DMS79 treated with DMSO at 0.1 percent for 48 hours (cell line): Measurements from ENCODE around the gene IL3RA.
"Not testable (repeated sequence)": the region's sequence is repeated elsewhere in the genome, so short reads cannot be mapped to it uniquely, and the experiment has no call there.

Experiments used
- DNase-seq: peaks from one replicate; lab custom pipeline; 2025; lab: John Stamatoyannopoulos, UW

Gene IL3RA

DNA sequence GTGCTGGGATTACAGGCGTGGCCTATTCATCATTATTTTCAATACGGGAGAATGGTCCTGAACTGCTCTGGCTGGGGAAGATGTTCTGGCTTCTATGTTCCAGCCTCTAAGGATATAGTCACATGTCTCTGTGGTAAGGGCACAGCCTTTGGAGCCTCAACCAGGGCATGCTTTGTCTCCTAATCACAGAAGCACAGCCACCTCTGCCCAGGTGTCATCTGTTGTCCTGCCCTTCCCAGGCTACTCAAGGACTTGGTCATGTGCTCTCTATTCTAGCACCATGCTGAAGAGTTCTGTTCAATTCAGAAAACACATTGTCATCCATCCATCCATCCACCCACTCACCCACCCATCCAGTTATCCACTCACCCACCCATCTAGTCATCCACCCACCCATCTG is 86.6 kb downstream of the IL3RA start:
- no peak for DNase-seq

DNA sequence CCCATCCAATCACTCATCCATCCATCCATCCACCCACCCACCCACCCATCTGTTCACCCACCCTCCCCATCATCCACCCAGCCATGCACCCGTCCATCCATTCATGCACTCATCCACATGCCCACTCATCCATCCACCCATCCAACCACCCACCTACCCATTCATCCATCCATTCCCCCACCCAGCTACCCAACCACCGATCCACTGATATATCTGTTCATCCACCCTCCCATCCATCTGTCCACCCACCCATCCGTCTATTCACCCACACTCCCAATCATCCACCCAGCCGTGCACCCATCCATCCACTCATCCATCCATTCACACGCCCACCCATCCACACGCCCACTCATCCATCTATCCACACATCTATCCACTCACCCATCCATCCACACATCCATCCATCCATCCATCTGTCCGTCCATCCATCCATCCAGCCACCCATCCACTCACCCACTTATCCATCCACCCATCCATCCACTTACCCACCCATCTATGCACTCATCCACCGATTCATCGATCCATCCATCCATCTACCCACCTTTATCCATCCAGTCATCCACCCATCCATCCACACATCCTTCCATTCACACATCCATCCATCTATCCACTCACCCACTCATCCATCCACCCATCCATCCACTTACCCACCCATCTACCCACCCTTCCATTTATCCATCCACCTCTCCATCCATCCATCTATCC is 87.7 kb downstream of the IL3RA start:
- no peak for DNase-seq

DNA sequence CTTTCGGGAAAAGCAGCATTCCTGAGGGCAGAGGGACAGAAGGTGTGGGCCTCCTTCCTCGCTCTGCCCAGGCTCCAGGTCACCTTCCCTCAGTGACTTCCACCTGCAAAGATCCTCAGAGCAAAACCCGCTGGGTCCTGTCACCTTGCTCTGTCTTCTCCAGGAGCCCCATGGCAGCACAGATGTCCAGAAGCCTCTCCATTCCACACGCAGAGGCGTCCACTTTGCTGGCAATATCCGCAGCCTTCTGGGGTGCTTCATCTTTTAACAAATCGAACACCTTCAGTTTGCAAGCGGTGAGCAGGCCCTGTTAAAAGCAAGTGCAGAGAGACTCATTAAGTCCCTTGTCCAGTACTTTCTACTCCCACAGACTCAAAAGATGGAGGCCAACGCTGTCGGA is 88.8 kb downstream of the IL3RA start:
- no peak for DNase-seq

DNA sequence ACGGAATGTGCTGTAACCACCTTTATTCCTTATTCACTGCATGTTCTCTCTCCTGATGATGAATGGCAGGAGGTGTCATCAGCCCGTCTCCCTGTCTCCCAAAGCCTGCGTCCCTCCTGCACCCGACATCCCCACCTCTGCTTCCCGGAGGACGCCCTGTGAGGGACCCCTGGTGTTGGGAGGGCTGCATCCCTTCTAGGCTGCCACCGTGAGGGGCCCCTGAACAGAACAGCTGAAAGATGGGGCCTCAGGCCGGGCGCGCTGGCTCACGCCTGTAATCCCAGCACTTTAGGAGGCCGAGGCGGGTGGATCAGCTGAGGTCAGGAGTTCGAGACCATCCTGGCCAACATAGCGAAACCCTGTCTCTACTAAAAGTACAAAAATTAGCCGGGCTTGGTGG is 89.7 kb downstream of the IL3RA start:
- not testable (repeated sequence) for DNase-seq

DNA sequence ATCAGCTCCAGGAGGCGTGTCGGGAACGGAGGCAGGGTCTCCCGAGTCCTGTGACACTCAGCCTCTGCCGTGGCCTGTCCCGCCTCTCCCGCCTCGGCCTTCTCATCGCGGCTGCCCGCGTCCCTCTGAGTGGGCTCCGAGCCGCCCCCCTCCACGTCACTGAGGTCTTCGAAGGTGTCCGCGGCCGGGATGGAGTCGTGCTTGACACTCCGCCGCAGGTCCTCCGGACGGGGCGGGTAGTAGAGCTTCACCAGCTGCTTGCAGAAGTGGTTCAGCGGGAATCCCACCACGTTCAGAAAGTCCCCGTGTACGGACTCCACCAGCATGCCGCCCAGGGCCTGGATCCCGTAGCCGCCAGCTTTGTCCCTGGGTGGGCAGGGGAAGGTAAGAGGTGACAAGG is 91.2 kb downstream of the IL3RA start:
- no peak for DNase-seq

DNA sequence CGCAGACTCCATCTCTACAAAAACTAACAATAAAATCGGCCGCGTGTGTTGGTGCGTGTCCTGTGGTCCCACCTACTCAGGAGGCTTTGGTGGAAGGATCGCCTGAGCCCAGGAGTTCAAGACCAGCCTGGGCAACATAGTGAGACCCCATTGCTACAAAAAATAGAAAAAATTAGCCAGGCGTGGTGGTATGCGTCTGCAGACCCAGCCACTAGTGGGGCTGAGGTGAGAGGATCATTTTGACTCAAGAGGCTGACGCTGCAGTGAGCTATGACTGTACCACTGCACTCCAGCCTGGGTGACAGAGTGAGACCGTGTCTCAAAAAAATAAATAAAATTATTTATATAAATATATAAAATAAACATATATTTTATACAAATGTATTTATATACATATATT is 93.9 kb downstream of the IL3RA start:
- DNase-seq: no peak
